Measurements from ENCODE around the gene DNASE1L3.

DNA sequence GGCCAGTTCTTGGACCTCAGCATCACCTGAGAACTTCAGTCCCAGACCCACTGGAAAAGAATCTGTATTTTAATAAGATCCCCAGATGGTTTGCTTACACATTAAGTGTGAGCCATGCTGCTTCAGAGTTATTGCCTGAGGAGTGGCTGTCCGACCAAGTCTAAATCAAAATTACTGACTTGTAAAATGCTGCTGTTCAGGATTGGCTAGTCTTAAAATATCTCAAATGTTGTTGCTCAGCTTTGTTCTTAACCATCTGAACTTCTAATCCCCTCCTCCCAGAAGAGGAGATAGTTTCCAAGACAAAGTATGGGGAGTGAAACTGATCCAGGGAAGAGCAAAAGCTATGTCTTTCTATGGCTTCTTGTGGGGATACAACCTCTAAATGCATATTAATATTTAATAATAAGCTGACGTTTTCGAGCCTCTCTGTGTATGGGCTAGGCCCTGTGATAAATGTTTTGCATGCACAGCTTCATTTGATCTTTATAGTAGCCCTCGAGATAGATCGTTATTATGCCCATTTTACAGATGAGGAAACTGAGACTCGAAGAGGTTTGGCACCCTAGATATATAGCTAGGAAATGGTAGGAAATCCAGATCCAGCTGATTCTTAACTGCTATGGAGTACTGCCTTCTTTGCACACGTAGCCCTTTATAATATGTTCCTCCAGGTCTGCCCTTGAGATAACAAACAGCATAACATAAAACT, 52.2 kb downstream of the DNASE1L3 start:
- TF ChIP-seq EP300 (IDR thresholded peaks at IDR 0.05) (no peak), CEBPB (IDR thresholded peaks at IDR 0.05) (no peak), ESRRA (IDR thresholded peaks at IDR 0.05; ENCODE audit: borderline replicate concordance, low read length) (no peak), POLR2A (IDR thresholded peaks at IDR 0.05; ENCODE audit: low read length) (no peak), RFX5 (IDR thresholded peaks at IDR 0.05) (no peak), RAD21 (conservative IDR thresholded peaks at IDR 0.05 in 1 of 2, IDR thresholded peaks at IDR 0.05 in 1 of 2) (no peak)
- TF ChIP-seq, protein P1, sequence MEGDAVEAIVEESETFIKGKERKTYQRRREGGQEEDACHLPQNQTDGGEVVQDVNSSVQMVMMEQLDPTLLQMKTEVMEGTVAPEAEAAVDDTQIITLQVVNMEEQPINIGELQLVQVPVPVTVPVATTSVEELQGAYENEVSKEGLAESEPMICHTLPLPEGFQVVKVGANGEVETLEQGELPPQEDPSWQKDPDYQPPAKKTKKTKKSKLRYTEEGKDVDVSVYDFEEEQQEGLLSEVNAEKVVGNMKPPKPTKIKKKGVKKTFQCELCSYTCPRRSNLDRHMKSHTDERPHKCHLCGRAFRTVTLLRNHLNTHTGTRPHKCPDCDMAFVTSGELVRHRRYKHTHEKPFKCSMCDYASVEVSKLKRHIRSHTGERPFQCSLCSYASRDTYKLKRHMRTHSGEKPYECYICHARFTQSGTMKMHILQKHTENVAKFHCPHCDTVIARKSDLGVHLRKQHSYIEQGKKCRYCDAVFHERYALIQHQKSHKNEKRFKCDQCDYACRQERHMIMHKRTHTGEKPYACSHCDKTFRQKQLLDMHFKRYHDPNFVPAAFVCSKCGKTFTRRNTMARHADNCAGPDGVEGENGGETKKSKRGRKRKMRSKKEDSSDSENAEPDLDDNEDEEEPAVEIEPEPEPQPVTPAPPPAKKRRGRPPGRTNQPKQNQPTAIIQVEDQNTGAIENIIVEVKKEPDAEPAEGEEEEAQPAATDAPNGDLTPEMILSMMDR (IDR thresholded peaks at IDR 0.05), result no peak
- TF ChIP-seq, protein P2, sequence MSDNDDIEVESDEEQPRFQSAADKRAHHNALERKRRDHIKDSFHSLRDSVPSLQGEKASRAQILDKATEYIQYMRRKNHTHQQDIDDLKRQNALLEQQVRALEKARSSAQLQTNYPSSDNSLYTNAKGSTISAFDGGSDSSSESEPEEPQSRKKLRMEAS (IDR thresholded peaks at IDR 0.05), result no peak
- TF ChIP-seq, protein P3, sequence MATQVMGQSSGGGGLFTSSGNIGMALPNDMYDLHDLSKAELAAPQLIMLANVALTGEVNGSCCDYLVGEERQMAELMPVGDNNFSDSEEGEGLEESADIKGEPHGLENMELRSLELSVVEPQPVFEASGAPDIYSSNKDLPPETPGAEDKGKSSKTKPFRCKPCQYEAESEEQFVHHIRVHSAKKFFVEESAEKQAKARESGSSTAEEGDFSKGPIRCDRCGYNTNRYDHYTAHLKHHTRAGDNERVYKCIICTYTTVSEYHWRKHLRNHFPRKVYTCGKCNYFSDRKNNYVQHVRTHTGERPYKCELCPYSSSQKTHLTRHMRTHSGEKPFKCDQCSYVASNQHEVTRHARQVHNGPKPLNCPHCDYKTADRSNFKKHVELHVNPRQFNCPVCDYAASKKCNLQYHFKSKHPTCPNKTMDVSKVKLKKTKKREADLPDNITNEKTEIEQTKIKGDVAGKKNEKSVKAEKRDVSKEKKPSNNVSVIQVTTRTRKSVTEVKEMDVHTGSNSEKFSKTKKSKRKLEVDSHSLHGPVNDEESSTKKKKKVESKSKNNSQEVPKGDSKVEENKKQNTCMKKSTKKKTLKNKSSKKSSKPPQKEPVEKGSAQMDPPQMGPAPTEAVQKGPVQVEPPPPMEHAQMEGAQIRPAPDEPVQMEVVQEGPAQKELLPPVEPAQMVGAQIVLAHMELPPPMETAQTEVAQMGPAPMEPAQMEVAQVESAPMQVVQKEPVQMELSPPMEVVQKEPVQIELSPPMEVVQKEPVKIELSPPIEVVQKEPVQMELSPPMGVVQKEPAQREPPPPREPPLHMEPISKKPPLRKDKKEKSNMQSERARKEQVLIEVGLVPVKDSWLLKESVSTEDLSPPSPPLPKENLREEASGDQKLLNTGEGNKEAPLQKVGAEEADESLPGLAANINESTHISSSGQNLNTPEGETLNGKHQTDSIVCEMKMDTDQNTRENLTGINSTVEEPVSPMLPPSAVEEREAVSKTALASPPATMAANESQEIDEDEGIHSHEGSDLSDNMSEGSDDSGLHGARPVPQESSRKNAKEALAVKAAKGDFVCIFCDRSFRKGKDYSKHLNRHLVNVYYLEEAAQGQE (IDR thresholded peaks at IDR 0.05), result no peak
- TF ChIP-seq, protein P4, sequence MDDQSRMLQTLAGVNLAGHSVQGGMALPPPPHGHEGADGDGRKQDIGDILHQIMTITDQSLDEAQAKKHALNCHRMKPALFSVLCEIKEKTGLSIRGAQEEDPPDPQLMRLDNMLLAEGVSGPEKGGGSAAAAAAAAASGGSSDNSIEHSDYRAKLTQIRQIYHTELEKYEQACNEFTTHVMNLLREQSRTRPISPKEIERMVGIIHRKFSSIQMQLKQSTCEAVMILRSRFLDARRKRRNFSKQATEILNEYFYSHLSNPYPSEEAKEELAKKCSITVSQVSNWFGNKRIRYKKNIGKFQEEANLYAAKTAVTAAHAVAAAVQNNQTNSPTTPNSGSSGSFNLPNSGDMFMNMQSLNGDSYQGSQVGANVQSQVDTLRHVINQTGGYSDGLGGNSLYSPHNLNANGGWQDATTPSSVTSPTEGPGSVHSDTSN (IDR thresholded peaks at IDR 0.05), result no peak
- TF ChIP-seq, protein P5, sequence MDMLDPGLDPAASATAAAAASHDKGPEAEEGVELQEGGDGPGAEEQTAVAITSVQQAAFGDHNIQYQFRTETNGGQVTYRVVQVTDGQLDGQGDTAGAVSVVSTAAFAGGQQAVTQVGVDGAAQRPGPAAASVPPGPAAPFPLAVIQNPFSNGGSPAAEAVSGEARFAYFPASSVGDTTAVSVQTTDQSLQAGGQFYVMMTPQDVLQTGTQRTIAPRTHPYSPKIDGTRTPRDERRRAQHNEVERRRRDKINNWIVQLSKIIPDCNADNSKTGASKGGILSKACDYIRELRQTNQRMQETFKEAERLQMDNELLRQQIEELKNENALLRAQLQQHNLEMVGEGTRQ (IDR thresholded peaks at IDR 0.05), result no peak

Data from A549 (cell line).